ENCODE data around the gene PTPRS. TPM values are rescaled to one million over a fixed set of nuclear protein-coding genes. Genes with fewer than 3 reads are reported as not detected.
A peak's percentile ranks its signal among the peaks of the same experiment; 100 is the strongest.

Gene PTPRS
- total and polyA plus RNA-seq, 9 of the 15 experiments (the other 6 are each of a cell fraction or from before 2014, with no cell fraction given), result 1.1 to 49.4 (median 14.1) TPM

- TF ChIP-seq, protein P1, sequence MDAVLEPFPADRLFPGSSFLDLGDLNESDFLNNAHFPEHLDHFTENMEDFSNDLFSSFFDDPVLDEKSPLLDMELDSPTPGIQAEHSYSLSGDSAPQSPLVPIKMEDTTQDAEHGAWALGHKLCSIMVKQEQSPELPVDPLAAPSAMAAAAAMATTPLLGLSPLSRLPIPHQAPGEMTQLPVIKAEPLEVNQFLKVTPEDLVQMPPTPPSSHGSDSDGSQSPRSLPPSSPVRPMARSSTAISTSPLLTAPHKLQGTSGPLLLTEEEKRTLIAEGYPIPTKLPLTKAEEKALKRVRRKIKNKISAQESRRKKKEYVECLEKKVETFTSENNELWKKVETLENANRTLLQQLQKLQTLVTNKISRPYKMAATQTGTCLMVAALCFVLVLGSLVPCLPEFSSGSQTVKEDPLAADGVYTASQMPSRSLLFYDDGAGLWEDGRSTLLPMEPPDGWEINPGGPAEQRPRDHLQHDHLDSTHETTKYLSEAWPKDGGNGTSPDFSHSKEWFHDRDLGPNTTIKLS (IDR thresholded peaks at IDR 0.05; ENCODE audit: borderline replicate concordance, low read depth), result peak; percentile 20; the same call in 1 of the 2 replicates
- TF ChIP-seq PHF21A (IDR thresholded peaks at IDR 0.05; ENCODE audit: borderline replicate concordance, low read depth), result 0 out of 2 replicates have a peak, but pooled peaks have one; percentile 23
Measured at GRCh38 chr19:5321851-5322681, 18.5 kb downstream of the PTPRS start (continued).

GRCh38 chr19:5321066-5321642 is 19.5 kb downstream of the PTPRS start:
- BruUV-seq (replicated peaks), result no TSS peak
- no peak overlapping the region for H3K4me2 ChIP-seq (ENCODE audit: insufficient read depth, low read length)
- intact Hi-C loops (cut with micrococcal nuclease) (no loop called here), in situ Hi-C loops (cut with MboI) (no loop called here)
- ChIA-PET CTCF (ENCODE audit: low intra/inter-chr PET ratio) (no interaction called here), POLR2A (interaction anchor here (0.9 kb wide), 2 partner anchors 10 to 16 kb away, joined by 3 read pairs; no protein-coding TSS in a partner anchor)
- no peak overlapping the region for H3K9ac ChIP-seq (ENCODE audit: insufficient read depth in 1 of 2, low read depth in 2 of 2, low read length in 2 of 2)
- H3K9me3 ChIP-seq (replicated peaks; ENCODE audit: control insufficient read depth, insufficient read depth, low read depth, low read length), result 0 out of 2 replicates have a peak, but pooled peaks cover 2% of the 10 kb centered on the region
- FAIRE-seq (no peak), ATAC-seq (no peak), DNase-seq (ENCODE audit: extremely low read depth in 1 of 4, low spot score in 3 of 4) (no peak)
- H3K9me1 ChIP-seq (ENCODE audit: control insufficient read depth, insufficient read depth, low read length), result no peaks in the 10 kb centered on the region
- no peak overlapping the region for H3K4me3 ChIP-seq
- TF ChIP-seq SAFB (IDR thresholded peaks at IDR 0.05; ENCODE audit: borderline replicate concordance, low read depth, low read length) (no peak), KDM1A (IDR thresholded peaks at IDR 0.05) (peak; percentile 36 to 71; a peak in 3 of 4 replicates), PTBP1 (IDR thresholded peaks at IDR 0.05; ENCODE audit: low read depth, low read length) (0 out of 2 replicates have a peak, but pooled peaks have one; percentile 70), EHMT2 (IDR thresholded peaks at IDR 0.05) (no peak), ATF2 (CRISPR knock-in tag; IDR thresholded peaks at IDR 0.05) (0 out of 2 replicates have a peak, but pooled peaks have one; percentile 28), ZNF121 (CRISPR knock-in tag; conservative IDR thresholded peaks at IDR 0.05) (peak; percentile 97), SMARCA5 (IDR thresholded peaks at IDR 0.05) (peak; percentile 86), BCOR (IDR thresholded peaks at IDR 0.05) (peak; percentile 87), RBM25 (IDR thresholded peaks at IDR 0.05; ENCODE audit: low read depth, low read length, severe bottlenecking) (peak; percentile 92)
- TF ChIP-seq, protein P2, sequence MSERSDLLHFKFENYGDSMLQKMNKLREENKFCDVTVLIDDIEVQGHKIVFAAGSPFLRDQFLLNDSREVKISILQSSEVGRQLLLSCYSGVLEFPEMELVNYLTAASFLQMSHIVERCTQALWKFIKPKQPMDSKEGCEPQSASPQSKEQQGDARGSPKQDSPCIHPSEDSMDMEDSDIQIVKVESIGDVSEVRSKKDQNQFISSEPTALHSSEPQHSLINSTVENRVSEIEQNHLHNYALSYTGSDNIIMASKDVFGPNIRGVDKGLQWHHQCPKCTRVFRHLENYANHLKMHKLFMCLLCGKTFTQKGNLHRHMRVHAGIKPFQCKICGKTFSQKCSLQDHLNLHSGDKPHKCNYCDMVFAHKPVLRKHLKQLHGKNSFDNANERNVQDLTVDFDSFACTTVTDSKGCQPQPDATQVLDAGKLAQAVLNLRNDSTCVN (CRISPR knock-in tag; IDR thresholded peaks at IDR 0.05), result no peak
- no peaks in the 10 kb centered on the region; a peak in 1 of 5 replicates for H3K27me3 ChIP-seq (ENCODE audit: control insufficient read depth in 2 of 2, insufficient read depth in 2 of 2, low read length in 2 of 2)
- 39% methylated on average over 9 of the region's 9 CpGs for WGBS (ENCODE audit: insufficient coverage, low coverage, missing lambda C conversion rate)
- no peak overlapping the region for H3K27ac ChIP-seq (ENCODE audit: extremely low read depth, low read depth, low read length)
- no peak overlapping the region for H2AFZ ChIP-seq (ENCODE audit: low read depth, low read length)
- peaks cover 5 to 12% of the 10 kb centered on the region in 2 experiments; a peak in 3 of 5 replicates for H3K4me1 ChIP-seq (replicated peaks in 1 of 2; ENCODE audit: control insufficient read depth in 2 of 2, insufficient read depth in 2 of 2, low read length in 2 of 2)
- peaks cover 8% of the 10 kb centered on the region; the same call in 1 of the 2 replicates for H4K20me1 ChIP-seq (replicated peaks; ENCODE audit: control insufficient read depth, insufficient read depth, low read length)
- no peaks in the 10 kb centered on the region for H3K79me2 ChIP-seq (ENCODE audit: control insufficient read depth, insufficient read depth, low read length)
- no peaks in the 10 kb centered on the region for H3K36me3 ChIP-seq (ENCODE audit: control insufficient read depth, insufficient read depth, low read length)

Measured in K562 (cell line).